Measurements from ENCODE around the gene HTR2C.

DNA sequence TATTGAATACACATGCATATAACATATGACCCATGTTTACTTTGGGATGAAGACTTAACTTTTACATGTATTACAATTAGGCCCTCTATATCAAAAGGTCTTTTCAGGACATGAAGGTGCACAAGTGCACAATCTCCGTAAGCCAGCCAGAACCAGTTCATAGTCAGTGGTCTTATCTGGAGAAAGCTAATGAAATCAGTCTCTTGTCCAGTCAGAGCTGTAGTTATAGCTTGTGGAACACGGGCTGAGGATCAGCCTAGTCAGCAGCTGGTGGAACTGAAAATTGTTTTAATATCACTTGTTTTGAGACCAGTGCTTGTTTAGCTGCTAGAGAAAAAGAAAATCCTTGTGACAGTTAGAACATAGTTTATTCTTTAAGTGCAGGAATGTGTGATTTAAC is 235.6 kb downstream of the HTR2C start:
- TF ChIP-seq, protein P1, sequence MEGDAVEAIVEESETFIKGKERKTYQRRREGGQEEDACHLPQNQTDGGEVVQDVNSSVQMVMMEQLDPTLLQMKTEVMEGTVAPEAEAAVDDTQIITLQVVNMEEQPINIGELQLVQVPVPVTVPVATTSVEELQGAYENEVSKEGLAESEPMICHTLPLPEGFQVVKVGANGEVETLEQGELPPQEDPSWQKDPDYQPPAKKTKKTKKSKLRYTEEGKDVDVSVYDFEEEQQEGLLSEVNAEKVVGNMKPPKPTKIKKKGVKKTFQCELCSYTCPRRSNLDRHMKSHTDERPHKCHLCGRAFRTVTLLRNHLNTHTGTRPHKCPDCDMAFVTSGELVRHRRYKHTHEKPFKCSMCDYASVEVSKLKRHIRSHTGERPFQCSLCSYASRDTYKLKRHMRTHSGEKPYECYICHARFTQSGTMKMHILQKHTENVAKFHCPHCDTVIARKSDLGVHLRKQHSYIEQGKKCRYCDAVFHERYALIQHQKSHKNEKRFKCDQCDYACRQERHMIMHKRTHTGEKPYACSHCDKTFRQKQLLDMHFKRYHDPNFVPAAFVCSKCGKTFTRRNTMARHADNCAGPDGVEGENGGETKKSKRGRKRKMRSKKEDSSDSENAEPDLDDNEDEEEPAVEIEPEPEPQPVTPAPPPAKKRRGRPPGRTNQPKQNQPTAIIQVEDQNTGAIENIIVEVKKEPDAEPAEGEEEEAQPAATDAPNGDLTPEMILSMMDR (IDR thresholded peaks at IDR 0.05), result no peak
- TF ChIP-seq EZH2 (IDR thresholded peaks at IDR 0.05; ENCODE audit: borderline replicate concordance, insufficient read depth, low read depth, low read length, poor library complexity, severe bottlenecking), result no peak
